ENCODE measurements around the gene ALK.

ALK gene

GRCh38 chr2:29405707-29406106 lies 515.7 kb downstream of the ALK start:
- no peaks in the 10 kb centered on the region for H3K9me3 ChIP-seq (ENCODE audit: control insufficient read depth, low read length)
- WGBS, 2 experiments, result 90 to 91% methylated on average over 2 of the region's 2 CpGs
- H3K4me3 ChIP-seq (ENCODE audit: insufficient read depth, low read depth, low read length), result no peak overlapping the region
- H3K36me3 ChIP-seq (ENCODE audit: control insufficient read depth, insufficient read depth, low read length), result no peaks in the 10 kb centered on the region
- no peak overlapping the region for H3K27ac ChIP-seq (ENCODE audit: insufficient read depth, low read depth, low read length, poor library complexity, severe bottlenecking)
- no peaks in the 10 kb centered on the region for H3K27me3 ChIP-seq (ENCODE audit: control insufficient read depth, insufficient read depth, low read length, poor library complexity, severe bottlenecking)
- no peaks in the 10 kb centered on the region for H3K4me1 ChIP-seq (ENCODE audit: control insufficient read depth, insufficient read depth, low read length)

- no peaks in the 10 kb centered on the region for H3K36me3 ChIP-seq (ENCODE audit: control insufficient read depth, insufficient read depth, low read length)
- no peak overlapping the region for H3K4me3 ChIP-seq (ENCODE audit: insufficient read depth, low read depth, low read length)
- H3K27ac ChIP-seq (ENCODE audit: insufficient read depth, low read depth, low read length, poor library complexity, severe bottlenecking), result no peak overlapping the region
- WGBS, 2 experiments, result 93 to 94% methylated on average over 5 of the region's 5 CpGs
- no peaks in the 10 kb centered on the region for H3K9me3 ChIP-seq (ENCODE audit: control insufficient read depth, low read length)
- no peaks in the 10 kb centered on the region for H3K4me1 ChIP-seq (ENCODE audit: control insufficient read depth, insufficient read depth, low read length)
- no peaks in the 10 kb centered on the region for H3K27me3 ChIP-seq (ENCODE audit: control insufficient read depth, insufficient read depth, low read length, poor library complexity, severe bottlenecking)
Measured at GRCh38 chr2:29405266-29405665, 516.1 kb downstream of the ALK start.

GRCh38 chr2:29401994-29402393 lies 519.4 kb downstream of the ALK start:
- Histone ChIP-seq H3K27me3 (ENCODE audit: control insufficient read depth, insufficient read depth, low read length, poor library complexity, severe bottlenecking) (no peaks in the 10 kb centered on the region), H3K27ac (ENCODE audit: insufficient read depth, low read depth, low read length, poor library complexity, severe bottlenecking) (no peak overlapping the region), H3K4me1 (ENCODE audit: control insufficient read depth, insufficient read depth, low read length) (peaks cover 5% of the 10 kb centered on the region), H3K4me3 (ENCODE audit: insufficient read depth, low read depth, low read length) (no peak overlapping the region), H3K9me3 (ENCODE audit: control insufficient read depth, low read length) (no peaks in the 10 kb centered on the region), H3K36me3 (ENCODE audit: control insufficient read depth, insufficient read depth, low read length) (no peaks in the 10 kb centered on the region)
- WGBS, 2 experiments, result 75 to 81% methylated on average over 7 of the region's 7 CpGs

GRCh38 chr2:29400930-29401653 lies 520.3 kb downstream of the ALK start:
- Histone ChIP-seq H3K27me3 (ENCODE audit: control insufficient read depth, insufficient read depth, low read length, poor library complexity, severe bottlenecking) (no peaks in the 10 kb centered on the region), H3K36me3 (ENCODE audit: control insufficient read depth, insufficient read depth, low read length) (no peaks in the 10 kb centered on the region), H3K4me1 (ENCODE audit: control insufficient read depth, insufficient read depth, low read length) (peaks cover 5% of the 10 kb centered on the region), H3K4me3 (ENCODE audit: insufficient read depth, low read depth, low read length) (no peak overlapping the region), H3K9me3 (ENCODE audit: control insufficient read depth, low read length) (no peaks in the 10 kb centered on the region), H3K27ac (ENCODE audit: insufficient read depth, low read depth, low read length, poor library complexity, severe bottlenecking) (no peak overlapping the region)
- WGBS, 2 experiments, result 83 to 91% methylated on average over 3 to 4 of the region's 5 CpGs

GRCh38 chr2:29398384-29399237 lies 522.8 kb downstream of the ALK start:
- Histone ChIP-seq H3K4me1 (ENCODE audit: control insufficient read depth, insufficient read depth, low read length) (peaks cover 9% of the 10 kb centered on the region), H3K27ac (ENCODE audit: insufficient read depth, low read depth, low read length, poor library complexity, severe bottlenecking) (no peak overlapping the region), H3K27me3 (ENCODE audit: control insufficient read depth, insufficient read depth, low read length, poor library complexity, severe bottlenecking) (no peaks in the 10 kb centered on the region), H3K9me3 (ENCODE audit: control insufficient read depth, low read length) (no peaks in the 10 kb centered on the region), H3K36me3 (ENCODE audit: control insufficient read depth, insufficient read depth, low read length) (no peaks in the 10 kb centered on the region), H3K4me3 (ENCODE audit: insufficient read depth, low read depth, low read length) (no peak overlapping the region)
- 66 to 74% methylated on average over 8 of the region's 8 CpGs for WGBS, 2 experiments

GRCh38 chr2:29397713-29398112 lies 523.7 kb downstream of the ALK start:
- no peak overlapping the region for H3K4me3 ChIP-seq (ENCODE audit: insufficient read depth, low read depth, low read length)
- 94 to 95% methylated on average over 4 of the region's 4 CpGs for WGBS, 2 experiments
- peaks cover 9% of the 10 kb centered on the region for H3K4me1 ChIP-seq (ENCODE audit: control insufficient read depth, insufficient read depth, low read length)
- no peaks in the 10 kb centered on the region for H3K27me3 ChIP-seq (ENCODE audit: control insufficient read depth, insufficient read depth, low read length, poor library complexity, severe bottlenecking)
- H3K36me3 ChIP-seq (ENCODE audit: control insufficient read depth, insufficient read depth, low read length), result no peaks in the 10 kb centered on the region
- no peaks in the 10 kb centered on the region for H3K9me3 ChIP-seq (ENCODE audit: control insufficient read depth, low read length)
- H3K27ac ChIP-seq (ENCODE audit: insufficient read depth, low read depth, low read length, poor library complexity, severe bottlenecking), result no peak overlapping the region

- Histone ChIP-seq H3K36me3 (ENCODE audit: control insufficient read depth, insufficient read depth, low read length) (no peaks in the 10 kb centered on the region), H3K27ac (ENCODE audit: insufficient read depth, low read depth, low read length, poor library complexity, severe bottlenecking) (no peak overlapping the region), H3K4me3 (ENCODE audit: insufficient read depth, low read depth, low read length) (no peak overlapping the region), H3K4me1 (ENCODE audit: control insufficient read depth, insufficient read depth, low read length) (peaks cover 9% of the 10 kb centered on the region), H3K27me3 (ENCODE audit: control insufficient read depth, insufficient read depth, low read length, poor library complexity, severe bottlenecking) (no peaks in the 10 kb centered on the region), H3K9me3 (ENCODE audit: control insufficient read depth, low read length) (no peaks in the 10 kb centered on the region)
- 87 to 92% methylated on average over 2 of the region's 2 CpGs for WGBS, 2 experiments
Measured at GRCh38 chr2:29397039-29397438, 524.3 kb downstream of the ALK start.

- H3K27ac ChIP-seq (ENCODE audit: insufficient read depth, low read depth, low read length, poor library complexity, severe bottlenecking), result no peak overlapping the region
Measured at GRCh38 chr2:29394981-29395350, 526.4 kb downstream of the ALK start.

GRCh38 chr2:29394311-29394980 lies 526.9 kb downstream of the ALK start:
- WGBS, 2 experiments, result 23 to 50% methylated on average over 1 of the region's 1 CpG
- Histone ChIP-seq H3K27me3 (ENCODE audit: control insufficient read depth, insufficient read depth, low read length, poor library complexity, severe bottlenecking) (no peaks in the 10 kb centered on the region), H3K4me1 (ENCODE audit: control insufficient read depth, insufficient read depth, low read length) (peaks cover 9% of the 10 kb centered on the region), H3K27ac (ENCODE audit: insufficient read depth, low read depth, low read length, poor library complexity, severe bottlenecking) (no peak overlapping the region), H3K36me3 (ENCODE audit: control insufficient read depth, insufficient read depth, low read length) (no peaks in the 10 kb centered on the region), H3K4me3 (ENCODE audit: insufficient read depth, low read depth, low read length) (no peak overlapping the region), H3K9me3 (ENCODE audit: control insufficient read depth, low read length) (no peaks in the 10 kb centered on the region)

More at GRCh38 chr2:29394981-29395350, 526.4 kb downstream of the ALK start:
- WGBS, 2 experiments, result 53 to 68% methylated on average over 2 of the region's 2 CpGs
- no peaks in the 10 kb centered on the region for H3K36me3 ChIP-seq (ENCODE audit: control insufficient read depth, insufficient read depth, low read length)
- H3K4me1 ChIP-seq (ENCODE audit: control insufficient read depth, insufficient read depth, low read length), result peaks cover 9% of the 10 kb centered on the region
- no peaks in the 10 kb centered on the region for H3K27me3 ChIP-seq (ENCODE audit: control insufficient read depth, insufficient read depth, low read length, poor library complexity, severe bottlenecking)
- H3K9me3 ChIP-seq (ENCODE audit: control insufficient read depth, low read length), result no peaks in the 10 kb centered on the region
- no peak overlapping the region for H3K4me3 ChIP-seq (ENCODE audit: insufficient read depth, low read depth, low read length)

- no peak overlapping the region for H3K27ac ChIP-seq (ENCODE audit: insufficient read depth, low read depth, low read length, poor library complexity, severe bottlenecking)
- no peaks in the 10 kb centered on the region for H3K9me3 ChIP-seq (ENCODE audit: control insufficient read depth, low read length)
- no peak overlapping the region for H3K4me3 ChIP-seq (ENCODE audit: insufficient read depth, low read depth, low read length)
- H3K4me1 ChIP-seq (ENCODE audit: control insufficient read depth, insufficient read depth, low read length), result peaks cover 9% of the 10 kb centered on the region
- no peaks in the 10 kb centered on the region for H3K36me3 ChIP-seq (ENCODE audit: control insufficient read depth, insufficient read depth, low read length)
- H3K27me3 ChIP-seq (ENCODE audit: control insufficient read depth, insufficient read depth, low read length, poor library complexity, severe bottlenecking), result no peaks in the 10 kb centered on the region
- 100% methylated on average over 1 of the region's 1 CpG; no CpG with 5 or more reads in 1 of the 2 experiments for WGBS, 2 experiments
Measured at GRCh38 chr2:29393676-29394075, 527.7 kb downstream of the ALK start.

Data from ectodermal cell (in vitro differentiated cells).